Left kidney (tissue), 2 donors: ENCODE results near the gene GUK1. TPM values are rescaled to one million over a fixed set of nuclear protein-coding genes. Genes with fewer than 3 reads are reported as not detected.
A peak's percentile ranks its signal among the peaks of the same experiment; 100 is the strongest.
"Not testable (repeated sequence)": the region's sequence is repeated elsewhere in the genome, so short reads cannot be mapped to it uniquely, and the experiment has no call there.

ENCODE experiments used
- DNase-seq: peaks from one replicate; pipeline ENCODE4 v3.0.0-alpha.2; 2013
- polyA plus RNA-seq: library from polyadenylated mRNA; unstranded; fragments of 120-200 nt; gene quantifications from one replicate; pipeline ENCODE4 v1.2.1, GENCODE V29; 2013; ENCODE audit not compliant: insufficient read length

Gene GUK1
- polyA plus RNA-seq, 1 donor = 82.3 TPM

DNA sequence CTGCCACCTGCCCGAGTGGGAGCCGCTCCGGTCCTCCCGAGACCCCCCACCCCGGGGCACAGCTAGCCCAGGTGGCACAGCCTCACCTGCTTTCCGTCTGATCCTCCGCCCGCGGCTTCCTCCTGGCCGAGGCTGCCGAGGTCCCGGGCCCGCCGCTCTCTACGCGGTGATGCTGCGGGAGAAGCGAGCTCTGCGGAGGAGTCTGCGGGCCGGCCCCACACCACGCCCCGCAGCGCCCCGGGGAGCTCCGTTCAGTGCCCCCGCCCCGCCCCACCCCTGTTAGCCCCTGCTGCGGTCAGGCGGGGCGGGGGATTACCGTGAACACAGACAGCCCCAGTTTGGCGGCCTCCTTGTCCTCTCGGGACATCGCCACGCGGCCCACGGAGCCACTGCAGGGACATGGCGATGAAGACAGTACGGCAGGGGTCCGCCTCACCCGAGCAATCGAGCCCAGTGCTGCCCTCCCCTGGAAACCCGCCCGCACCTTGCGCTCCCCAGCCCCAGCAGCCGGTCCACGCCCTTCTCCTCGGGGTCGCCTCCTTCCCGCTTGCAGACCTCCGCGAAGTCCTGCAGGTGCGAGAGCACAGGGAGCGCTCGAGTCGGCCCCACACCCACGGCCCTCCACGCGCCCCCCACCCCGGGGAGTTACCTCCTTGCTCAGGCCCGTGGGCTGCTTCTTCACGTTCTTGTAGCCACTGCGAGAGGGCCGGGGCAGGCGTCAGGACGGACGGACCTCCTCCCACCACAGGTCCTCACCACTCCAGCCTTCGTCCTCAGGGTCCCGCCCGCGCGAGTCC is 37.9 kb upstream of the GUK1 start:
- no peak for DNase-seq

DNA sequence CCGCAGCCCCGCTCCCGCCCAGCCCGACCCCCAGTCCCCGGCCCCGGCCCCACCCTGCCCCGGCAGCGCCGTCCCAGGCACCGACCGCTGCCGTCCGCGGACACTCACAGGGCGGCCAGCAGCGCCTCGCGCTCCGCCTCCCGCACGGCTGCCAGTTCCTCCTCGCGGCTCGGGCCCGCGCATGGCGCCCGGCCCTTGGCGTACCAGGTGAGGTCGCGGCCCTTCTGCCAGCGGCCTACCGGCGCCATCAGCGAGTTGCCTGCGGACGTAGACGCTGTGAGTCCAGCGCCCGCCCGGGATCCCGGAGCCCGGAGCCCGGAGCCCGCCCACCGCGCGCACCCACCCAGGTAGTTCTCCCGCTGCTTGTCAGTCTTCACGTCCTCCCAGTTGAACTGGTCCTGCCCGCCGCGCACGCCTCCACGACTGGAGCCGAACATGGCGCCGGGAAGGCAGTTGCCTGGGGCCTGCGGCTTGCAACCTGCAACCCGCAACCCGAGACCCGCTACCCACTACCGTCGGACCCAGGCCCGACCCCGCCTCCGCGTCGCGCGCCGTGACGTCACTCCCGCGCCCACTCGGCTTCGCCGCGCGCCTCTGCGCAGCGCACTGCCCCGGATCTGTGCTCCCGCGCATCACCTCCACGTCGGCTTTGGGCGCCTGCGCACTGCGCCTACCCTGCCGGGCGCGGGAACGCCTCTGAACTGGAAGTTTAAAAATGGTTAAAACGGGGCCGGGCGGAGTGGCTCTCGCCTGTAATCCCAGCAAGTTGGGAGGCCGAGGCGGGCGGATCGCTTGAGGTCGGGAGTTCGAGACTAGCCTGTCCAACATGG is 37.1 kb upstream of the GUK1 start, which contains the start of gene C1orf35:
Gene C1orf35, minus strand, starts transcription at position 535 of the 830 bp plus-strand sequence. Its CDS starts 98 bp downstream, at position 437.
- peak; percentile 92 for DNase-seq

DNA sequence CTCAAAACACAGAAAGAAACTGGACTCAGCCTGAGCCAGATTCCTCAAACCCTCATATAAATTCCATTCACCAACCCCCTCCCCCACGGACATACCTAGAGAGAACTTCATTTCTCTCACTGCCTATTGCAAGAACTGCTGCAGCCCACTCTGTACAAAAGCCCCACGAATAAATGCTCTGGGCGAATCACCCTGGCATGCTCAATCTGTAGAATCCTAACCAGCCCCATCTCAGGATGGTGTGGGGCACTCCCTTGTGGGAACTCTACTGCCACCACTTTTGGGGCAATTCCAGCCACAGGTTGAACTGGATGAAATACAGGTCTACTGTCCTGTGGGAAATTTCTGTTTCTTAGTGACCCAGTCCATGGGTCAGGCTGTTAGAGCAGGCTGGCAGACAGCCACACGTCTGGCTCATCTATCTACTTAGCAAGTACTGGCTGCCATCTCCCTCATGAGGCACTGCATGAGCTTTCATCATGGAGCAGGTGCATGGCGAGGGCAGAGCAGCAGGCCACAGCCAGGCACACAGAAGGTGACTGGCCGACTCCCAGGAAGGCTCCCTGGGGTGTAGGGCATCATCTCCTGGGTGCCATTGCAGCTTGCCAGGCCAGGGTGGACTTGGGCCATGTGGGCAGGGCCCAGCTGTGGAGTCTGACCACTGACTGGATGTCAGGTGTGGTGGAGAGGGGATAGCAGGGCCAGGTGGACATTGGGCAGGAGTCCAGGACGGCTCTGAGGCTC is 35.4 kb upstream of the GUK1 start:
- DNase-seq = no peak

DNA sequence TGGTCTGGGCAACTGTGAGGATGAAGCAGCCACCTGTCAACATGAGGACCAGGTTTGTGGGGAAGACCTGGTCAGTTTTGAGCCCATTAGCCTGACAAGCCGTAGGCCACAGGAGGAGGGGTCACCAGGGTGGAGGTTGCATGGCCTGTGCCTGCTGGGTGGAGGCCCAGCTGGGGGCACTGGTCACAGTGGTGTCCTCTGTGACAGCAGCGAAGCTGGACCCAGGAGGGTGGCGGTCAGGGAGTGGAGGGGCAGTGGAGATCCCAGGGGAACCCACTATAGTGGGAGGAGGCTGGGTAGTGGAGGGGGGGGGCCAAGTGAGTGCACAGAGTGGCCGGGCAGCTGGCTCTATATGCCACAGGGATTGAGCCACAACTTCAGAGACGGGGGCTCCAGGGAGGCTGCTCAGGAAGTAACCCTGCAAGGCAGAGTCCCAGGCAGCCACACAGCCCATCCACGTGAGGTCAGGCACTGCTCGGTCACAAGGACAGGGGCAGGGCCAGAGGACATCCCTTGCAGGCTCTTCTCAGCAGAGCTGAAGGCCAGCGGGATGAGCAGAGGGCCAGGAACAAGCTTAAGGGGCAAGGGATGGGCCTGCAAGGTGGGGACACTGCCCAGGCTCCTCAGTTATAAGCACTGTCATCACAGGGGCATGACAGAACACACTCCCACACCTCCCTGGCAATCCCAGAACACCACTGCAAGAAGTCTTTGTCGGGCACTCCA is 34.6 kb upstream of the GUK1 start:
- DNase-seq = no peak

DNA sequence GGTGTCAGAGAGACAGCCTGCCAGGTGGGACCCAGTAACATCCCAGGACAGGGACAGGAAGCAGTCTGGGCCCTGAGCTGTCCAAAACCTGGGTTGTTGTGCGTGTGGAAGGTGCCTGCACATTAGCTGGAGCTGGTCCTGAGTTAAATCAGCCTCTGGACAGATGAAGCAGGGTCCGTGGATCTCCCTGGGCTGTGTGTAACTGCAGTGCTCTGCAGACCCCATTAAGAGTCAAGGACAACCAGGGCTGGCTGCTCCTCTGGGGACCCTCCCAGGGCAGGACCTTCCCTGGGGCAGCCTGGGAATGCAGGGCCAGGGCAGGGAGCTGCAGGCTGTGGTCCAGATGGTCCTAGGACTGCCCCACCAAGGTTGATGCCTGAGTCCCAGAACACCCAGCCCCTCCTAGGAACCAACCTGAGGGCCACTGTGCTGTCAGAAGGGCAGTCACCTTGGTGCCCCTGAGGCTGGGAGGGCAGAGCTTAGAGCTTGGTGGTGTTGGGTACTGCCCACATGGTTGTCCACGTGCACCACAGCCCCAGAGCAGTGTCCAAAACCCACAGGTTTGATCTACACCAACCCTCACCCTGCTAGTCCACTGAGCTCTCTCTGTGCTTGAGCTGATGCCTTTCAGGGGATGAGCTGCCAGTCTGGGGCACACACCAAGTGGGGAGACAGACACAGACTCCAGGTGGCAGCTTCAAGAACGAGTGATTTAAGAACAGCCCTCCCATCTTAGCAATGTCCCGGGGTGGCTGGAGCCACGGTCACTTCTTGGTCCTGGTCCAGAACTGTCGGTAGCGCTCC is 33.9 kb upstream of the GUK1 start:
- no peak for DNase-seq

DNA sequence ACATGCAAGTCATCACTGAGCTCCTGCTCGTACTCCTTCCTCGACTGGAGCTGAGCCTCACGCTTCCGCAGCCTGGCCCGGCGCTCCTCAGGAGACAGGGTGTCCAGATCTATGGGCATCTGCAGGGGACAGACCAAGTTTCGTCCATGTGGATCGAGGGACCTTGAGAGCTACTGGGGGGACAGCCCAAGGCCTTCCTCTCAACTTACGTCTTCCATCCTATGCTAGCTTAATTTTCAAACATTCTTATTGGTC is 33.4 kb upstream of the GUK1 start:
- no peak for DNase-seq

DNA sequence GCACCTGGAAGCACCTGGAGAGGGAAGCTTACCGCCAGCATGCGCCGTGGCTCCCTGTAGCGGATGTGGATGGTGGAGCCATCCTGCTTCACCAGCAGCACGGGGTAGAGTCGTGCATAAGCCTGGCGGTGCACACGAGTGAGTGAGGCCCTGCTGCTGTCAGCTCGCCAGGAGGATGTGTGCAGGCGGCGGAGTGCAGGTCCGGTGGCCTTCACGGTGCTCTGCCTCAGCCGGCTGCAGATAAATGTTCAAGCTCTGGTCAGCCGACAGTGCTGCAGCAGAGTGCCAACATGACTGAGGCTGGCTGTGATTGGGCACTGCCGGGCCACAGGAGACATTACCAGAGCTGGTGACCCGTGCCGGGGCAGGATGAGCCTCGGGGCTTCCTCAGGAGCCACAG is 32.4 kb upstream of the GUK1 start:
- DNase-seq = no peak

DNA sequence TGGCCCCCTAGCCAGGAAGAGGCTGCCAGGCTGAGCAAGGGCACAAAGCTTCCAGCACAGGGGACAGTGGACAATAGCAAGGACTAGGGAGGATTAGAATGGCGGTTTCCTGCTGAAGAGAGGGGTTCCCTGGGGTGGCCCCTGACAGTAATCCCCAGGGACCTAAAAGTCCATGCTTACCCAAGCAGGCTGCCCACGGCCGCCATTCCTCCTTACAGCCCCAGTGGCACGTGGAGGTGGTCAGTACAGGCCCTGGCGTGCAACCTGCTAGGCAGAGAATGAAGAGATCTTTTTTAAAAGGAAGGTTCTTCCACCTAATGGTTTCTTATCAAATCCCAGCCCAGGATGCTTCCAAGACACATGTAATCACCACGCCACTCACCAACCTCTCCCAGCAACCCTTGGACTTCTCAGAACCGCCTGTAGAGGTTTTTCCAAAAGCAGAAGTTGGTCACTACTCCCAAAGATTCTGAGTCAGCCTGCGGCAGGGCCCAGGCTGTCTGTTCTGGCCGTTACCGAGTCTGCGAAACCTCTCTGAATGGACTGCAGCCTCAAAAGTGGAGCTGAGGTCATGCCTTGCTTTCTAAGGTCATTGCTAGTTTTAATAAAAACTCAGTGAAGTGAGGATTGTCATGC is 31.9 kb upstream of the GUK1 start:
- DNase-seq = no peak

DNA sequence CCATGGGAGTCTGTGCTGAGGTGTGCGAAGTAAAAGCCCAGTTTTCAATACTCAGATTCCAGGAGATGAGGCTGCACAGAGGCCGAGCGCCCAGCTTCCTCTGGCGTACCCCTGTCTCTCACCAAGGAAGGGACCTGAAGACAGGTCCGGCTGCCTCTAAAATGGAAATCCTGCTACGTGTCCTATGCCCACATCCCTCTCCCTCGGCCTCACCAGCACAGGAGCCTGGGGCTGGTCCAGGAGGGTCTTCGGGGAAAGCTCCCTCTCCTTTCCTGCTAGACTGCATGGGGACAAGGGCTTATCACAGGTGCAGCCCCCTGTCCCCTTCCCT is 31.4 kb upstream of the GUK1 start:
- no peak for DNase-seq

DNA sequence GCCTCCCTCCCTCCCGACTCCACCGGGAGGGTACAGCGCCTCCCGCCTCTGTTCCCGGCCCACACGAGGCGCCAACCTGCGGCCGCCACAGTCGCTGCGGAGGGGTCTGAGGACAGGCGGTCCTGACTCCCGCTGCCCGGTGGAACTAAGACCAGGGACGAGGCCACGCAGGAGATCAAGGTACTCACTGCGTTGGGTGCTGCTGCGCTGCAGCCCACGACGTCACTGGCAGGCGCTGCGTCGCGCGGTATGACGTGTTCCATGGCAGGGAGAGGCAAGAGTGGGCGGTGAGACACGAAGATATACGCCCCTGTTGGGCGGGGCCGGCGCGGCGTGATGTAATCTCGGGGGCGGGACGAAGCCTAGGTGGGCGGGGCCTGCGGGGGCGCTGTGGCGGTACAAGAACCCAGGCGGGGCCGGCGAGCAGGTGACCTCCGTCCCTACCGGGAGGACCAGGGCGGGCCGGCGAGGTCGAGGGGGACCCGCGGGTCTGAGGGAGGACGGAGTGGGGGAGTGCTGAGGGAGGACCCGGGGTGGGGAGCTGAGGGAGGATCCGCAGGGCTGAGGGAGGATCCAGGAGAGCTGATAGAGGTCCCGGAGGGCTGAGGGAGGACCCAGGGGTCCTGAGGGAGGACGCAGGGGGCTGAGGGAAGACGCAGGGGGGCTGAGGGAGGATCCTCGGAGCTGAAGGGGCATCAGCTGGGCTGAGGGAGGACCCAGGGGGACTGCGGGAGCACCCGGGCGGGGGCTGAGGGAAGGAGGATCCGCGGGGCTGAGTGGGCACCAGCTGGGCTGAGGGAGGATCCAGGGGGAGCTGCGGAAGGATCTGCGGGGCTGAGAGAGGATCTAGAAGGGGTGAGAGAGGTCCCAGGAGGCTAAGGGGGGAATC is 30.8 kb upstream of the GUK1 start, which contains the start of gene MRPL55:
Gene MRPL55, minus strand, starts transcription at position 227 of the 889 bp plus-strand sequence. CDS start 1,039 bp downstream, outside the sequence.
- DNase-seq = peak; percentile 97

DNA sequence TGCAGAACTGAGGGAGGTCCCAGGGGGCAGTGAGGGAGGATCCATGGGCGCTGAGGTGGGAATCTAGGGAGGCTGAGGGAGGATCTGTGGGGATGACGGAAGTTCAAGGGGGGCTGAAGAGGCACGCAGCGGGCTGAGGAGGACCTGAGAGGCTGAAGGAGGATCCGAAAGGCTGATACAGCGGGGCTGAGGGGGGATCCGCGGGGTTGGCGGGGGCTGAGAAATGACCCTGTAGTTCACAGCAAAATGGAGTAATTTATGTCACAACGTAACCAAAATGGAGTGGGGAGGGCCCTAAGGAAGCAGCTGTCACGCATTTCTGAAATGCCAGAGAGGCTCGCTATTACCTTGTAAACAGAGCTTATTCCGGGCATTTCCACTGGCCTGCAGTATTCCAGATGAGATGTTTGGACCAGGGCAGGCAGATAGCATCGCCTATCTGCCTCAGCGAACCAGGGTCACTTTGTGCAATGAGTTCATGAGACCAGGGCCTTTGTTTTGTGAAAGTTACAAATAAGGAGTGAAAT is 30.1 kb upstream of the GUK1 start:
- peak; percentile 31 for DNase-seq

DNA sequence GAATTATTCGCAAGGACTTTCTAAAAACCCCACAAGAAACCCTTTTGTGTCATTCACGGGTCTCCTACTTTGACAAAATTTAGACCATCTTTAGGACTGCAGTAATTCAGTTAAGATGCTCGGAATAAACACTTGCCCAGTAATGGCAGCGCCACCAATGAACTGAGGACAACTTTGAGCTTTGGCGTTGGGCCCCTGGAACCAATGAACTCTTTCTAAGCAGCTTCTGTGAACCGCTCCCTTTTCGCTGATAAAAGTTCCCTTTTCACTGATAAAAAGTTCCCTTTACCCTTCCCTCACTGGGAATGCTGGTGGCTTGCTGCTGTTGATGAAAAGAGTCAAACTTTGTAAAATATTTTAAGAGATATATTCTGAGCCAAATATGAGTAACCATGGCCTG is 29.5 kb upstream of the GUK1 start:
- no peak for DNase-seq

DNA sequence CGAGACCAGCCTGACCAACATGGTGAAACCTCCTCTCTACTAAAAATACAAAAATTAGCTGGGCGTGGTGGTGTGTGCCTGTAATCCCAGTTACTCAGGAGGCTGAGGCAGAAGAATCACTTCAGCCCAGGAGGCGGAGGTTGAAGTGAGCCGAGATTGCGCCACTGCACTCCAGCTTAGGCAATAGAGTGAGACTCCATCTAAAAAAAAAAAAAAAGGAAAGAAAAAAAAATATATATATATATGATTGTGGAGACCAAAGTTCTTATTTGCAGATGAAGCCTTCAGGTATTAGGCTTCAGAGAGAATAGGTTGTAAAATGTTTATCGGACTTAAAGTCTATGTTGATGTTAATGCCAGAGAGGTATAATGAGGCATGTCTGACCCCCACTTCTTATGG is 28.8 kb upstream of the GUK1 start:
- not testable (repeated sequence) for DNase-seq

DNA sequence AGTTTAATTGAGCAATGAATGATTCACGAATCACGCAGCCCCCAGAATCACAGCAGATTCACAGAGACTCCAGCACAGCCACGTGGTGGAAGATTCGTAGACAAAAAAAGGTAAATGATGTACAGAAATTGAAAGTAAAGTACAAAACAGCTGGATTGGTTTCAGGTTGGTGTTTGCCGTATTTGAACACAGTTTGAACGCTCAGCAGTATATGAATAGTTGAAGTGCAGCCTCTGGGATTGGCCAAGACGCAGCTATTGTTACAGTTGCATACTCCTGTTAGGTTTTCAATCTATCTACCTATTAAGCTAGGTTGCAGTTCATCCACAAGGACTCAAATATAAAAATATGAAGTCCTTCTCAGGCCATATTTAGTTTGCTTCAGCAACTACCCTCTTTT is 27.9 kb upstream of the GUK1 start:
- DNase-seq = no peak

DNA sequence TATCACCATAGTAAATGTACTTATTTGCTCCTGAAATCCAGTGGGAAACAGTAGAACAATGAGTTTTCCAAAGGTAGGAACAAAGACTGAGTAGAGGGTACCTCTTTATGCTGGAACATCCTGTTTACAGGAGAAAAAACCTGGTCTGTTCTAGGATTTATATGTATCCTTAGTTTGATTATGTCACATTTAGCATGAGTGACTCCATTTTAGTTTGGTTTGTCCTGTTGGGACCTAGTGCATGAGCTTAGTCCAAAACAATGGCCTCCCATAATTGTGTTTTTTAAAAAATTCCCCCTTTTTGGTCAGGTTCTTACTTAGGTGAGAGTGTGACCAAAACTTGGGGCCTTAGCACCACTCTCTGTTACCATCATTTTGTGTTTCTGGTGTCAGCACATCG is 27.5 kb upstream of the GUK1 start:
- no peak for DNase-seq

DNA sequence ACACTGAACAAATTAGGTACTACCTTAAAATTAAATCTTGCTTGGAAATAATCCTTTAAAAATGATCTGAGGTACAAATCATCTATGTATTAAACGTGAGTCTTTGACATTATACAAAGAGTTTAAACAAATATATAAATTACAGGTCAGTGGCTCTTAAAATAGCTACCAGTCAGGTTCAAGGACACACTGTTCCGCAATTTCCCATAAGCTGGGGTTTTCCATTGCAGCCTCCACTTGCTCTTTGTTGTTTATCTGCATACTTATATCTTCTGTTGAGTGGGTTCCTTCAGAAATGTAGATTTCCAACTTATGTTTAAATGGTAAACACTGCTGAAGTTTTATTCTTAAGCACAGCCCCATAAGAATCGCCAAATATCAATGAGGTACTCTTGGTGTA is 25.3 kb upstream of the GUK1 start:
- no peak for DNase-seq

DNA sequence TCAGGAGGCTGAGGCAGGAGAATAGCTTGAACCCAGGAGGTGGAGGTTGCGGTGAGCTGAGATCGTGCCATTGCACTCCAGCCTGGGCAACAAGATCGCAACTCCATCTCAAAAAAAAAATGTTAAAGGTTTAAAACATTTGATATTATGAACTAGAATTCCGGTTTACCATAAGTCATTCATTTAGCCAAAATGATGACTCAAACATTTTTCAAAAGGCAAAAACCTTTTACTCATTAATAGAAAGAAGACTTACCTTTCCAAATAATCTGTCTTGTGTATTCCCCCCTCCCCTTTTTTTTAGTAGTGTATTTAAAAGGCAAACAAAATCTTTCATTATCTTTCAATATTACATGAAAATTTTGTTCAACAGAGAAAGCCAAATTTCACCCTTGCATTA is 22.7 kb upstream of the GUK1 start:
- no peak for DNase-seq

DNA sequence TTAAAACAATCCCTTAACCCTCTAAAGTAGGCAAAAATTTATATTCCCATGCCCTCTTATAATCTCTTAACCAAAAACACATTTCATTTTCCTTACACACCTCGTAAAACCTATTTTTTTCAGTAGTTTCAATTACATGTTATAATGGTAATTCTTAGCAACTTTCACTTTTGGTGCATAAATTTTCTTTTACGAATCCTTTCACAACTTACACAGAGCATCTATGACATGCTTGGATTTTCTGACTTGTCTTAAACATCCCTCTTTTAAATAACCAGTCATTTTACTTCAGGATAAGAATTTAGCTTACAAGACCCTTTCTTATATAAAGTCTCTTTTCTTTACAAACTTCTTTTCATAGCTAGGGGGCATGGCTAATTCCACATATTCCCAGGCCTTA is 22.0 kb upstream of the GUK1 start:
- DNase-seq = no peak

DNA sequence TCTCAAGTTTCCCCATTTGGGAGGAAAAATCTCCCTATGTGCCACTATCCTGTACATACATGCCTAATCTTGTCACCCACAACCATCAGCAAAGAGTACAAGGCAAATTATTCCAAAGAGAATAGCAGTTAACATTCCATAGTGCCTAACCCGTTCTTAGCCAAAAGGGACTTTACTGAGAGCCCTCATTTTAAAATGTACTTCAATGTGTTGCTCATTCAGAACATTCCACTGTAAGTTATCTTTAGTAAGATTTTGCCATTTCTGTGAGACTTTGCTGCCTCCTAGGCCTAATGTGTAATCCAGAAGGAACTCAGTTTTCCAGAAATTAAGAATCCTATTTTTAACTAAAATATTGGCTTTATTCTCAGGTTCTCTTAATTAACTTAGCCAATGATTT is 19.7 kb upstream of the GUK1 start:
- DNase-seq = no peak
